RWPE1 (cell line): Measurements from ENCODE around the gene SNED1.

ENCODE experiments used
- CTCF ChIA-PET: fragments of 350-600 bp; sonication (Branson Sonifier 250); formaldehyde crosslinking; extraction: SDS; loops from one replicate; lab custom pipeline; 2021; lab: Yijun Ruan, JAX
- POLR2A ChIA-PET: fragments of 400-600 bp; formaldehyde crosslinking; extraction: SDS; loops from one replicate; lab custom pipeline; 2020; ENCODE audit warnings: antibody characterized with exemption; ENCODE audit not compliant: low non-redundant PET; lab: Yijun Ruan, JAX
- DNase-seq: peaks from one replicate; pipeline ENCODE4 v3.0.0; 2012; ENCODE audit warnings: low spot score
- H3K27ac ChIP-seq: fragments of 450-650 bp; 2 replicates; pipeline ENCODE4 v1.5.1; 2017
- CTCF ChIP-seq: fragments of 450-650 bp; conservative IDR thresholded peaks from 2 replicates; pipeline ENCODE4 v1.5.1; 2017; ENCODE audit warnings: low read depth, mild to moderate bottlenecking

Gene SNED1

GRCh38 chr2:240983996-240984498 lies 14.4 kb upstream of the SNED1 start:
- no peak for DNase-seq
- POLR2A ChIA-PET, result no interaction called here
- no peak for TF ChIP-seq CTCF
- CTCF ChIA-PET, result interaction anchor here (0.6 to 0.8 kb wide), 3 partner anchors 8 to 70 kb away, joined by 3 read pairs; no protein-coding TSS in a partner anchor
- H3K27ac ChIP-seq, result no peak overlapping the region

DNA sequence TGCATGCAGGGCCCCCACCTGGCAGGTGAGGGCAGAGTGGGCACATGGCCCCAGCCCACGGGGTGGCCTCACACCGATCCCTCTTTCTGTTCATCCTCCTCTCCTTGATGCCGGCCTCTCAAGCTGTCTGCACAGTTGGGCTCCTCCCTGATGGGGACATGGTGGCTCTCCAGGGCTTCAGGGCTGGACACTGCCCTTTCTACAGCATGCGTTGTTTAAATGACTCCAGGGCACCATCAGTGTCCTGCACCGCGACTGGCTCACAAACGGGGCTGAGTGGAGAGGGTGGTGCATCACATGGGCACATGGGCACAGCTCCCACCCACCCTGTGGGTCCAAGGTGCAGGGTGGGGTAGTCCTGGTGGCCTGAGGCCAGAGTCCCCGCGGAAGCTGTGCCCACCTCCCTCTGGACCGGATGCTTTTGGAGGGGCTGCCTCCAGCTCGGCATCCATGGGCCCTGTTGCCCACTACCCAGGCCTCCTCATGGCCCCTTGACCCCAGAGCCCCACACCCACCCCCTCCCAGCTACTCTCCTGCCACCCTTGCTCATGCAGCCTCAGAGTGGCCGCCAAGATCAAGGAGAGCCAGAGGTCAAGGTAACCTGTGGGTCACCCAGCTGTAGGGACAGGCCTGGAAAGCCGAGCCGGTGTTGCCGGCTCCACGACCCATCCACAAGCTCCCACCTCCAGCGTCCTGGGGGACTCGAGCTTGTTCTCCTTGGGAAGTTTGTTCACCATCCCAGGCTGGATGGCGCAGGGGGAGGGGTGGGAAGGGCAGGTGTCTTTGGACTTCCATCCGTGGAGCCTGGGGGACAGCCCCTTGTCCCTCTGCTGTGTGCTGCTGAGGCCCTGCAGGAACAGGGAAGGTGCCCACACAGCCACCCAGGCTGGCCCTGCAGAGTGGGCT lies 12.3 kb upstream of the SNED1 start:
- ChIA-PET POLR2A (no interaction called here), CTCF (no interaction called here)
- TF ChIP-seq CTCF, result no peak
- H3K27ac ChIP-seq, result peak overlapping the region; percentile 73
- DNase-seq, result no peak

DNA sequence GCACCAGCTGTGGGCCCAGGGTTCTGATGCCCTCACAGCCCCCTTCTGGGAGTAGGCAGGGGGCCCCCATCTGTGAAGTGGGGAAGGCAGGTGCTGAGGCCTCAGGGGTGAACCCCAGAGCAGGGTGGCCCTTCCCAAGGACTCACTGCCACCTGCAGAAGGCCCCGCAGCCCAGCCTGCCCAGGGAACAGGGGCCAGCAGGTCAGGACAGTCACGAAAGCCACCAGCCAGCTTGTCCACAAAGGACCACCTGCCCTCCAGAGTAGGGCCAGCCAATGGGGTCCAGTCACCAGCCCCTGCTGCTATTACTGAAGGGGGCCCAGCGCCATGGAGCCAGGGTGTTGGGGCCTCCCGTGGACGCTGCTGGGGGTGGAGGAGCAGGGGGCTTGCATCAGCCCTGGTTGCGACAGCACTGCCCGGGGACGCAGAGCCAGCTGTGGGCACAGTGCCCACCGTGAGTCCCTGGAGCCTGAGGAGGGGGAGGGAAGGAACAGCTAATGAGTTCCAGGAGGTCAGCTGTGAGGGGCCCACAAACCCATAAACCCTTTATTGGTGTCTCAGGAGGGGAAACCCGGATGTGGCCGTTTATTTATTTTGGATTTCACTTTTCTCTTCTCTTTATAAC lies 11.5 kb upstream of the SNED1 start:
- CTCF ChIA-PET, result interaction anchor here (0.6 to 0.7 kb wide), 2 partner anchors 259 to 620 kb away, joined by 3 read pairs; no protein-coding TSS in a partner anchor
- no peak for DNase-seq

GRCh38 chr2:240987588-240987987 lies 10.8 kb upstream of the SNED1 start:
- peak overlapping the region; percentile 73 for H3K27ac ChIP-seq
- TF ChIP-seq CTCF, result no peak
- CTCF ChIA-PET, result interaction anchor here (0.6 to 3.3 kb wide), 2 partner anchors 136 to 619 kb away, joined by 3 to 9 read pairs; no protein-coding TSS in a partner anchor
- POLR2A ChIA-PET, result no interaction called here
- no peak for DNase-seq

More for the DNA sequence above, 11.5 kb upstream of the SNED1 start:
- no peak for TF ChIP-seq CTCF
- POLR2A ChIA-PET, result no interaction called here
- H3K27ac ChIP-seq, result peak overlapping the region; percentile 73

- ChIA-PET CTCF (interaction anchor here (3.3 kb wide), 1 partner anchor 137 kb away, joined by 9 read pairs; no protein-coding TSS in a partner anchor), POLR2A (no interaction called here)
- peak overlapping the region; percentile 73 for H3K27ac ChIP-seq
- no peak for TF ChIP-seq CTCF
- DNase-seq, result no peak
Observed at GRCh38 chr2:240988146-240988545, 10.3 kb upstream of the SNED1 start.
